ENCODE data around the gene CLIC1. TPM values are rescaled to one million over a fixed set of nuclear protein-coding genes. Genes with fewer than 3 reads are reported as not detected.
A peak's percentile ranks its signal among the peaks of the same experiment; 100 is the strongest.

Gene CLIC1
- polyA plus RNA-seq, 1 donor = 102 TPM

- no peak for DNase-seq (ENCODE audit: low read depth)
Observed at GRCh38 chr6:31737991-31738979, 2.0 kb upstream of the CLIC1 start.

DNA sequence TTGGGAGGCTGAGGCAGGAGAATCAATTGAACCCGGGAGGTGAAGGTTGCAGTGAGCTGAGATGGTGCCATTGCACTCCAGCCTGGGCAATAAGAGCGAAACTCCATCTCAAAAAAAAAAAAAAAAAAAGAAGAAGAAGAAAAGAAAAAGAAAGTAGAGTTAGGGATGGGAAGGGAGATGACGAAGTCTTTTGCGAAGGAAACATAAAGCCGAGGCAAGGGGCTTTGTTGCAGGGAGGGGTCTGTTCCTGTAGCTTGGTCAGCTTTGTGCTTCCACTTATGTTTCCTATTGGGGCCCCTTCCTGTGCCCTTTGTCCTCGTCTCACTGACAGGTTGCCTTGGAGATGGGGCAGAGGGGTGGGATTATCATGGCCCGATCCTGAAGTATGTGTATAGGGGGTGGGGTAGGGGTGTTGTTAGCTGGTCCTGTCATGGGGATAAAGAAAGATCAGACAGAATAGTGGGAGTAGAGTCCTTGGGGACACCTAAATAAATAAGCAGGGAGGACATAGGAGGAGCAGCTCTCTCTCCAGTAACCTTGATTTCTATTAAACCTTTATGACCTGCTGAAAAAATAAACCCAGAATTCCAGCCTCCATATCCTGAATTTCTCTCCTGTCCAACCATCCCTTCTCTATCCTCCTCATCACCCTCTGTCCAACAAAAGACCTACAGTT is 1.1 kb upstream of the CLIC1 start:
- no peak for DNase-seq (ENCODE audit: low read depth)

DNA sequence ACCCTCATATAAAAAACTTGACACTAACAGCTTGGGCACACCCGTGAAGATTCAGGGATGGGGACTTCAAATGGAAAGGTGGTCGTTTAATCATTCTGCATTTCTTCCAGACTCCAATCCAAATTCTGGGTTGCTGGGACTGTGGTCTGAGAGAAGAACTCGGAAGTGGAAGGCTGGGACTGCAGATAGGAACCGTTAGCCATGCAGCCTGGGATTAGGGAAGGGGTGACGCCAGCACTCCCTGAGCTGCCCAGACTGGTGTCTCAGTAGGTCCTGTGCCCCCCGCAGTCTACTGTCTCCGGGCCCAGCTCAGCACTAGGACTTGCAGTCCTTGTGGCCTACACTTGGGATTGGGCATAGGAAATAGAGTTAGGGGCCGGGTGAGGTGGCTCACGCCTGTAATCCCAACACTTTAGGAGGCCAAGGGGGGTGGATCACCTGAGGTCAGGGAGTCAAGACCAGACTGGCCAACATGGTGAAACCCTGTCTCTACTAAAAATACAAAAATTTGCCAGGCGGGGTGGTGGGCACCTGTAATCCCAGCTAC is 511 bp upstream of the CLIC1 start:
- no peak for DNase-seq (ENCODE audit: low read depth)

GRCh38 chr6:31734821-31735406 is 1.4 kb downstream of the CLIC1 start:
- no peak for DNase-seq (ENCODE audit: low read depth)

DNA sequence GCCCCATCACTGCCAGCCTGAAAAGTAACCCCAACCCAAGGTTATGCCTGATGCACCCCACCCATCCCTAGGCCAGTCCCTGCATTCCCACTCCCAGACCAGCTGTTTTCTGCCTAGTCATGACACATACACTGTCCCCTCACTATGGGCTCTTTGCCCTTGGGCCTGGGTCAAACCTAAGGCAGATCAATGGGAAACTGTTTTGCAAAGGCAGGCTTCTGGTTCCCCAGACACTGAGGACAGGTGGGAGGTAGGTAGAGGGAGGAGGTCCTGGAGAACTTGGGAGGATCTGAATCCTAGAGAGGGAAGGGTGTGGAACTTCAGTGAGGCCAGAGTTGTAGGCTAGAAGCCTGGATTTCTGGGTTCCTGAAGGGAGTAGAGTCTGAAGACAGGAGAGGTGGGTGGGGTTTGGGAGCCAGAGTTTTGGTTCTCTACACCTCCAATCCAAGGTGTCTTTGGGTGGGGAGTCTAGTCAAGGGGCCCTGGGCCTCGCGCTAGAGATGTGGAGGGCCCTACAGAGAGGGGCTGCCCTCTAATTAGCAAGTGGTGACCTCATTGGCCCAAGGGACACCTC is 2.0 kb downstream of the CLIC1 start:
- no peak for DNase-seq (ENCODE audit: low read depth)

GRCh38 chr6:31733734-31734133 is 2.6 kb downstream of the CLIC1 start:
- DNase-seq (ENCODE audit: low read depth) = no peak

GRCh38 chr6:31732029-31732428 is 4.3 kb downstream of the CLIC1 start:
- no peak for DNase-seq (ENCODE audit: low read depth)

DNA sequence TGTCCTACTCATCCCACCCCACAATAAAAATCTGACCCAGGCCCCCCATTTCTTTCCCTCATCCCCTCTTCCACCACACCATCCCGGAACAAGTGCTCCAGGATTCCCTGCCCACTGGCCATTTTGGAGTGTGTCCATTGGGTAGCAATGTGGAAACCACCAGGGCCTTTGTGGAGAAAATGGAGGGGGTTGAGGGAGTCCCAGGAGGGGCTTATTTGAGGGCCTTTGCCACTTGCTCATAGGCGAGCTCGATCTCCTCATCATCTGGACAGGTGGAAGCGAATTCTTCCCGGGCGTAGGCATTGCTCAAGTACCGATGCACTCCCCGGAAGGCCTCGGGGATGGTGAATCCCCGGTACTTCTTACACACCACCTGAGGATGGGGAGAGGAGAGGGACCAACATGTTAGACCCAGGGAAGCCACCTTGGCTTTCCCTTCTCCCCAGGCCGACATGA is 5.7 kb downstream of the CLIC1 start:
- DNase-seq (ENCODE audit: low read depth) = no peak

DNA sequence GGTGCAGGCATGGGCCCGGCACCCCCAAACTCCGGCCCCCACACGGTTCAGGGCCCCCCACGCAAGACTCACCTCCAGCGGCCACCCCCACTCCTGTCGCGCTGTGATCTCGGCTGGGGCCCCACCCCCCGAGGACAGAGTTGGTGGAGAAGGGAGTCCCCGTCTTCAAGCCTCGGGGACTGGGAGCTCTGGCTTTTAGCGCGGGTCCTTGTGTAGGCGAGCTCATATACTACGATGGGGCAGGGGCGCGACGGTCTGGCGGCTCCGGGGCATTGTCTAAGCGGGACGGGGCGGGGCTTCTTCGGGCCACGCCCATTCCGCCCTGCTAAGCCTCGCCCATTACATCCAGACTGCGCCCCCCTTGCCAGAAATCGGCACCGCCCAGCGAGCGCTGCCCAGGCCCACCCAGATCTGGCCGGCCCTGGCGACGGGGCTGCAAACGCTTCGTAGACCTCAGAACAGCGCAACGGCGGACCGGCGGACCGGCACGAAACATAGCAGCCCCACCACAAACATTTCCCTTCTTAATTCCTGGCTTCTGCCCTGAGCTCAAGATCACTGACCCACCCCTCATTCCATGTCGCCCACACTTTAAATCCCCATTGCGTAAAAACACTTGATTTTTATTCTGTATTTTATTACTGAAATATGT is 6.2 kb downstream of the CLIC1 start:
- DNase-seq (ENCODE audit: low read depth) = peak; percentile 74

- peak; percentile 87 for DNase-seq (ENCODE audit: low read depth)
Observed at GRCh38 chr6:31729515-31729978, 6.8 kb downstream of the CLIC1 start.

- DNase-seq (ENCODE audit: low read depth) = no peak
Observed at GRCh38 chr6:31728767-31729514, 7.4 kb downstream of the CLIC1 start, which contains the start of gene DDAH2. Gene DDAH2 (minus strand): TSS chr6:31729299. CDS start chr6:31729161, 138 bp downstream.

DNA sequence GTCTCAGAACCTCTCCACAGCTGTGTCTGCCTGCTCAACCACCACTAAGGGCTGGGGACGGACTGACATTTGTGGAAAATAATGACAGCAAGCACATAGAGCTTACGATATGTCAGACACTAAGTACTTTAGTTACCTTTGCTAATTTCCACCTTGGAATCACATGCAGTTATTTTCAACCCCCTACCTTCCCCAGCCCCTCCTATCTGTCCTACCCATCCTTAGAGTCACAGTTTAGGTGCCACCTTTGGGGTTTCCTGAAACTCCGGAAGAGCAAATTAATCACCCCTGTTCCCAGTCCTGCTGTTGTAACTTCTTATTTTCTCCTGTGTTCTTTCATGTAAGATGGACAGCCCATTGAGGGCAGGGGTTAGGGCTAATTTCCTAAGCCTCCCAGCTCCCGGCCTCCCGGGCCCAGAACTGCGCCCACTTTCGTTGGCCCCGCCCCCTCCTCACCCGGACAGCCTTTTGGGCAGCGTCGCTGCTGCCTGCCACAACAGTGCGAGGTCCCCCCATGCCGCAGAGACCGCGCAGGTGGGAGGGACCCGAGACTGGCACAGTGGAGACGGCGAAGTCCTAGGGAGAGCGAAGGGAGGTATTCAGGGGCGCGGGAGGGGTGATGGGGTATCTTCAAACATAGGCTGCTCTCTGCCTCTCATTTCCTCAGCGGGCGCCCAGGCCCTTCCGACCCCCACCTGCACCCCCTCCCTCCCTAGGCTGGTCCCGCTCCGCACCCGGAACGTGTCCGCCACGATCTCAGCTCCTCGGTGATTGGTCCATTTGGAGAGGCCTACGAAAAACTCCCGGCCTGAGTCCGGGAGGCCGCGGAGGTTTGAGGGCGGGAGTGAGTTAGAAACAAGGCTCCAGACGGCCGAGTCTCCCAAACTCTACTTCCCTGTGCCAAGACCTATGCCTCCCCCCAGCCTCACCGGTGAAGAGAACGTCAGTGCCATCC is 8.3 kb downstream of the CLIC1 start:
- no peak for DNase-seq (ENCODE audit: low read depth)

- no peak for DNase-seq (ENCODE audit: low read depth)
Observed at GRCh38 chr6:31727034-31727716, 9.2 kb downstream of the CLIC1 start.

- no peak for DNase-seq (ENCODE audit: low read depth)
Observed at GRCh38 chr6:31725502-31726350, 10.6 kb downstream of the CLIC1 start.

GRCh38 chr6:31723980-31724691 is 12.2 kb downstream of the CLIC1 start:
- no peak for DNase-seq (ENCODE audit: low read depth)

- no peak for DNase-seq (ENCODE audit: low read depth)
Observed at GRCh38 chr6:31723245-31723979, 12.9 kb downstream of the CLIC1 start, which contains the start of gene MPIG6B. Gene MPIG6B (plus strand): TSS chr6:31723373. CDS start chr6:31723384, 11 bp downstream.
